Esophagus squamous epithelium (tissue), 4 donors: ENCODE results near the gene EFCAB8.

Experiments
- POLR2A ChIP-seq, 4 donors: fragments of 450-650 bp; IDR thresholded peaks; one replicate each; pipeline ENCODE4 v1.6.1; 2017; ENCODE audit warnings: antibody characterized with exemption in 4 of 4, mild to moderate bottlenecking in 4 of 4, moderate library complexity in 3 of 4
- TF ChIP-seq, protein P1 (sequence below), 6 experiments: fragments of 450-650 bp in 4 of 6; fragments of 200-600 bp in 2 of 6; sonication (generic) in 2 of 6; IDR thresholded peaks; one replicate each; pipeline ENCODE4 v1.5.1; 2016 to 2019; ENCODE audit warnings: antibody characterized with exemption in 6 of 6, mild to moderate bottlenecking in 4 of 6, moderate library complexity in 4 of 6

- no peak for TF ChIP-seq POLR2A (IDR thresholded peaks at IDR 0.05)
- TF ChIP-seq, protein P1, sequence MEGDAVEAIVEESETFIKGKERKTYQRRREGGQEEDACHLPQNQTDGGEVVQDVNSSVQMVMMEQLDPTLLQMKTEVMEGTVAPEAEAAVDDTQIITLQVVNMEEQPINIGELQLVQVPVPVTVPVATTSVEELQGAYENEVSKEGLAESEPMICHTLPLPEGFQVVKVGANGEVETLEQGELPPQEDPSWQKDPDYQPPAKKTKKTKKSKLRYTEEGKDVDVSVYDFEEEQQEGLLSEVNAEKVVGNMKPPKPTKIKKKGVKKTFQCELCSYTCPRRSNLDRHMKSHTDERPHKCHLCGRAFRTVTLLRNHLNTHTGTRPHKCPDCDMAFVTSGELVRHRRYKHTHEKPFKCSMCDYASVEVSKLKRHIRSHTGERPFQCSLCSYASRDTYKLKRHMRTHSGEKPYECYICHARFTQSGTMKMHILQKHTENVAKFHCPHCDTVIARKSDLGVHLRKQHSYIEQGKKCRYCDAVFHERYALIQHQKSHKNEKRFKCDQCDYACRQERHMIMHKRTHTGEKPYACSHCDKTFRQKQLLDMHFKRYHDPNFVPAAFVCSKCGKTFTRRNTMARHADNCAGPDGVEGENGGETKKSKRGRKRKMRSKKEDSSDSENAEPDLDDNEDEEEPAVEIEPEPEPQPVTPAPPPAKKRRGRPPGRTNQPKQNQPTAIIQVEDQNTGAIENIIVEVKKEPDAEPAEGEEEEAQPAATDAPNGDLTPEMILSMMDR (IDR thresholded peaks at IDR 0.05): no peak
Observed at GRCh38 chr20:33007376-33008335, 148.9 kb downstream of the EFCAB8 start, which contains the start of gene BPIFB2.
